Breast epithelium (tissue), 4 donors: ENCODE results near the gene ROCK1. TPM values are rescaled to one million over a fixed set of nuclear protein-coding genes. Genes with fewer than 3 reads are reported as not detected.

Experiments used
- DNase-seq, 2 donors: peaks; one replicate each; pipeline ENCODE4 v3.0.0-alpha.2; 2019; ENCODE audit warnings: low spot score in 2 of 2
- H3K27ac ChIP-seq, 2 donors: fragments of 200-600 bp; sonication (generic) in 1 of 2; one replicate each; pipeline ENCODE4 v1.5.1; 2016 to 2019; ENCODE audit warnings: mild to moderate bottlenecking in 1 of 2
- H3K27me3 ChIP-seq, 2 donors: fragments of 200-600 bp; sonication (generic) in 1 of 2; one replicate each; pipeline versions ENCODE4 v1.5.1 to v1.6.0; 2017 to 2019; ENCODE audit warnings: control low read depth in 1 of 2, mild to moderate bottlenecking in 1 of 2
- H3K36me3 ChIP-seq: fragments of 200-600 bp; one replicate; pipeline ENCODE4 v1.5.1; 2019
- H3K4me1 ChIP-seq, 2 donors: fragments of 200-600 bp; sonication (generic); one replicate each; pipeline ENCODE4 v1.5.1; 2016 to 2019; ENCODE audit warnings: control low read depth in 1 of 2
- H3K4me3 ChIP-seq, 3 donors: fragments of 200-600 bp; sonication (generic); 1 replicate in 2 of 3; 2 replicates in 1 of 3; pipeline ENCODE4 v1.5.1; 2016 to 2019; ENCODE audit warnings: mild to moderate bottlenecking in 3 of 3, moderate library complexity in 2 of 3
- H3K9me3 ChIP-seq, 2 donors: fragments of 200-600 bp; sonication (generic) in 1 of 2; one replicate each; pipeline ENCODE4 v1.5.1; 2016 to 2019; ENCODE audit warnings: control low read depth in 1 of 2
- CTCF ChIP-seq, 3 donors: fragments of 450-650 bp; IDR thresholded peaks; one replicate each; pipeline ENCODE4 v1.5.1; 2016 to 2017; ENCODE audit warnings: antibody characterized with exemption in 3 of 3, mild to moderate bottlenecking in 3 of 3, moderate library complexity in 3 of 3
- POLR2A ChIP-seq: fragments of 450-650 bp; IDR thresholded peaks from one replicate; pipeline ENCODE4 v1.6.1; 2016; ENCODE audit warnings: antibody characterized with exemption, mild to moderate bottlenecking, moderate library complexity
- POLR2AphosphoS5 ChIP-seq, 3 donors: sonication (generic); formaldehyde crosslinking; IDR thresholded peaks; one replicate each; pipeline ENCODE4 v1.6.1; 2017; ENCODE audit warnings: antibody characterized with exemption in 3 of 3
- intact Hi-C: fragments of 100-400 bp; cut with DNase I; formaldehyde crosslinking; loops from one replicate; pipeline ENCODE4 v1.15.1; 2023; ENCODE audit warnings: low total_unique reads
- total RNA-seq, 3 donors: library from RNA; depleted of rRNA; stranded (reverse); fragments of >200 nt; gene quantifications; one replicate each; pipeline ENCODE4 v1.1.0, GENCODE V29; 2016

Gene ROCK1
- total RNA-seq, 3 donors from 2014 or later: 79.3 to 99.2 (median 86.6) TPM

GRCh38 chr18:21012308-21012707 is 99.3 kb downstream of the ROCK1 start:
- Histone ChIP-seq H3K27ac (no peak overlapping the region), H3K27me3 (no peaks in the 10 kb centered on the region), H3K9me3 (no peaks in the 10 kb centered on the region), H3K4me3 (no peak overlapping the region), H3K4me1 (no peaks in the 10 kb centered on the region), H3K36me3 (no peaks in the 10 kb centered on the region)
- DNase-seq: no peak
- intact Hi-C loops: loop anchor here (5.0 kb wide), 1 partner anchor 420 kb away; no protein-coding TSS in a partner anchor
- TF ChIP-seq POLR2AphosphoS5 (IDR thresholded peaks at IDR 0.05): no peak
- no peak for TF ChIP-seq POLR2A
- TF ChIP-seq CTCF (IDR thresholded peaks at IDR 0.05): no peak

- Histone ChIP-seq H3K4me3 (no peak overlapping the region), H3K36me3 (peaks cover 5% of the 10 kb centered on the region), H3K27me3 (no peaks in the 10 kb centered on the region), H3K4me1 (no peaks in the 10 kb centered on the region), H3K9me3 (no peaks in the 10 kb centered on the region), H3K27ac (peak overlapping the region in 1 of 2 donors; percentile 59)
- TF ChIP-seq POLR2AphosphoS5 (IDR thresholded peaks at IDR 0.05) (peak in 1 of 3 donors; percentile 60), CTCF (IDR thresholded peaks at IDR 0.05) (no peak), POLR2A (no peak)
- intact Hi-C loops: no loop called here
- no peak for DNase-seq
These were observed 106.9 kb downstream of the ROCK1 start for GRCh38 chr18:21004726-21005125.

GRCh38 chr18:21000667-21001066 is 110.9 kb downstream of the ROCK1 start:
- H3K4me1 ChIP-seq: no peaks in the 10 kb centered on the region
- intact Hi-C loops: no loop called here

GRCh38 chr18:20997371-20997770 is 114.2 kb downstream of the ROCK1 start:
- TF ChIP-seq POLR2A (no peak), POLR2AphosphoS5 (IDR thresholded peaks at IDR 0.05) (no peak)
- H3K4me1 ChIP-seq: no peaks in the 10 kb centered on the region
- H3K36me3 ChIP-seq: no peaks in the 10 kb centered on the region
- intact Hi-C loops: no loop called here
- no peaks in the 10 kb centered on the region for H3K27me3 ChIP-seq
- no peak overlapping the region for H3K27ac ChIP-seq
- DNase-seq: no peak
- no peaks in the 10 kb centered on the region for H3K9me3 ChIP-seq
- no peak overlapping the region for H3K4me3 ChIP-seq

More at GRCh38 chr18:21000667-21001066, 110.9 kb downstream of the ROCK1 start:
- no peak overlapping the region for H3K27ac ChIP-seq
- H3K4me3 ChIP-seq: no peak overlapping the region
- no peaks in the 10 kb centered on the region for H3K36me3 ChIP-seq
- H3K27me3 ChIP-seq: no peaks in the 10 kb centered on the region
- H3K9me3 ChIP-seq: no peaks in the 10 kb centered on the region
- no peak for TF ChIP-seq POLR2A
- DNase-seq: no peak

GRCh38 chr18:20996418-20996817 is 115.2 kb downstream of the ROCK1 start:
- H3K9me3 ChIP-seq: no peaks in the 10 kb centered on the region
- intact Hi-C loops: no loop called here

GRCh38 chr18:20988726-20989125 is 122.9 kb downstream of the ROCK1 start:
- no peaks in the 10 kb centered on the region for H3K36me3 ChIP-seq
- intact Hi-C loops: no loop called here
- TF ChIP-seq CTCF (IDR thresholded peaks at IDR 0.05): no peak
- TF ChIP-seq POLR2AphosphoS5 (IDR thresholded peaks at IDR 0.05): no peak
- no peak for TF ChIP-seq POLR2A
- H3K9me3 ChIP-seq: no peaks in the 10 kb centered on the region
- H3K27ac ChIP-seq: no peak overlapping the region
- no peak for DNase-seq
- no peaks in the 10 kb centered on the region for H3K4me1 ChIP-seq
- no peak overlapping the region for H3K4me3 ChIP-seq
- H3K27me3 ChIP-seq: no peaks in the 10 kb centered on the region

More at GRCh38 chr18:20996418-20996817, 115.2 kb downstream of the ROCK1 start:
- TF ChIP-seq CTCF (IDR thresholded peaks at IDR 0.05) (no peak), POLR2A (no peak), POLR2AphosphoS5 (IDR thresholded peaks at IDR 0.05) (no peak)
- Histone ChIP-seq H3K36me3 (no peaks in the 10 kb centered on the region), H3K27me3 (no peaks in the 10 kb centered on the region), H3K4me1 (no peaks in the 10 kb centered on the region), H3K4me3 (no peak overlapping the region), H3K27ac (no peak overlapping the region)
- DNase-seq: no peak
